SKM-1 treated with dmso at 0.1 percent for 144 hours (cell line): ENCODE data around the gene NMRK2.
"Not testable (repeated sequence)": the region's sequence is repeated elsewhere in the genome, so short reads cannot be mapped to it uniquely, and the experiment has no call there.

ENCODE experiments used
- DNase-seq: peaks from one replicate; lab custom pipeline; 2025; ENCODE audit not compliant: unreplicated experiment; lab: John Stamatoyannopoulos, UW

The NMRK2 gene, protein sequence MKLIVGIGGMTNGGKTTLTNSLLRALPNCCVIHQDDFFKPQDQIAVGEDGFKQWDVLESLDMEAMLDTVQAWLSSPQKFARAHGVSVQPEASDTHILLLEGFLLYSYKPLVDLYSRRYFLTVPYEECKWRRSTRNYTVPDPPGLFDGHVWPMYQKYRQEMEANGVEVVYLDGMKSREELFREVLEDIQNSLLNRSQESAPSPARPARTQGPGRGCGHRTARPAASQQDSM

GRCh38 chr19:3932931-3933810 is at the start of gene NMRK2:
Gene NMRK2 (plus strand): TSS chr19:3933069. CDS start chr19:3933672, 603 bp downstream.
- DNase-seq, result no peak

GRCh38 chr19:3890591-3890990 is 42.3 kb upstream of the NMRK2 start:
- DNase-seq, result no peak

DNA sequence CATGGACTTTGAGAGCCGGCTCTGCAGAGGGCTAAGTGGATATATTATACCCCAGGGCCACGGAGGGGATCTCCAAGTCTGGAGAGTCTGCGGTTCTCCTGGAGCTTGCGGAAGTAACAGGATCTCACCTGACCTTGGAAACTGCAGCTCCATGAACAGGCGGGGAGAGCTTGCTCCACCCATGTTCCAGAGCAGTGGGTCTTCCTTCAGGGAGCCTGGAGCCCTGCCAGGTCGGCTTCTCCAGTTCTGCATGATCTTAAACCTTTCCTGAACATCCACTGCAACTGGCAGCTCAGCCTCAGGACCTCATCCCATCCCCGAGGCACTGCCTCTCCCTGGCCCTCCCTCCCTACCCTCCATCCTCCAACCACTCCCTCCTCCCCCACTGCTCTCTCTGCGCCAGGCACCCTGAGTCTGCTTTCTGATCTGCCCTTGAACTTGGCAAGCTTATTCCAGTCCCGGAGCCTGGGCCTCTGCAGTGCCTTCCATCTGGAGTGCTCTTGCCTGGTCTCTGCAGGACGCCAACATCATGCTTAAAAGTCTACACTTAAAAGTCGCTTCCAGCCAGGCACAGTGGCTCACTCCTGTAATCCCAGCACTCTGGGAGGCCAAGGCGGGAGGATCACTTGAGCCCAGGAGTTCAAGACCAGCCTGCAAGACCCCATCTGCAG is 39.2 kb upstream of the NMRK2 start:
- DNase-seq, result no peak

GRCh38 chr19:3894959-3895358 is 37.9 kb upstream of the NMRK2 start:
- DNase-seq, result not testable (repeated sequence)

- DNase-seq, result no peak
Observed at GRCh38 chr19:3895788-3896187, 37.1 kb upstream of the NMRK2 start.

DNA sequence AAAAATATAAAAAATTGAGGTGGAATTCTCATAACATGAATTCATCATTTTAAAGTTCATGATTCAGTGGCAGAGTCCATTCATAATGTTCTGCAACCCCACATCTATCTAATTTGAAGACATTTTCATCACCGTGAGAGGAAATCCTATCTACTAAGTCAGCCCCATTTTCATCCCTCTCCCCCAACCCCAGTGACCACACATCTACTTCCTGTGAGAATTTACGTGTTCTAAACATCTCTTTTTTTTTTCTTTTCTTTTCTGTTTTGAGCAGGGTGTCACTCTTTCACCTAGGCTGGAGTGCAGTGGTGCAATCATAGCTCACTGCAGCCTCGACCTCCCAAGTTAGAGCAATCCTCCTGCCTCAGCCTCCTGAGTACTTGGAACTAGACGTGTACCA is 34.9 kb upstream of the NMRK2 start:
- DNase-seq, result no peak

DNA sequence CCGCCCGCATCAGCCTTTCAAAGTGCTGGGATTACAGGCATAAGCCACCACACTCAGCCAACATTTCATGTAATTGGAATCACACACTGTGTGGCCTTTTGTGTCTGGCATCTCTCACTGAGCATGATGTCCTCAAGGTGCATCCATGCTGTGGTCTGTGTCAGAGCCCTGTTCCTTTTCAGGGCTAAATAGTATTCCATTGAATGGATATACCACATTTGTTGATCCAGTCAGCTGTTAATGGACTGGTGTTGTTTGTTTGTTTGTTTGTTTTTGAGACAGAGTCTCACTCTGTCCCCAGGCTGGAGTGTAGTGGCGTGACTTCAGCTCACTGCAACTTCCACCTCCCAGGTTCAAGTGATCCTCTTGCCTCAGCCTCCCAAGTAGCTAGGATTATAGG is 34.4 kb upstream of the NMRK2 start:
- no peak for DNase-seq

DNA sequence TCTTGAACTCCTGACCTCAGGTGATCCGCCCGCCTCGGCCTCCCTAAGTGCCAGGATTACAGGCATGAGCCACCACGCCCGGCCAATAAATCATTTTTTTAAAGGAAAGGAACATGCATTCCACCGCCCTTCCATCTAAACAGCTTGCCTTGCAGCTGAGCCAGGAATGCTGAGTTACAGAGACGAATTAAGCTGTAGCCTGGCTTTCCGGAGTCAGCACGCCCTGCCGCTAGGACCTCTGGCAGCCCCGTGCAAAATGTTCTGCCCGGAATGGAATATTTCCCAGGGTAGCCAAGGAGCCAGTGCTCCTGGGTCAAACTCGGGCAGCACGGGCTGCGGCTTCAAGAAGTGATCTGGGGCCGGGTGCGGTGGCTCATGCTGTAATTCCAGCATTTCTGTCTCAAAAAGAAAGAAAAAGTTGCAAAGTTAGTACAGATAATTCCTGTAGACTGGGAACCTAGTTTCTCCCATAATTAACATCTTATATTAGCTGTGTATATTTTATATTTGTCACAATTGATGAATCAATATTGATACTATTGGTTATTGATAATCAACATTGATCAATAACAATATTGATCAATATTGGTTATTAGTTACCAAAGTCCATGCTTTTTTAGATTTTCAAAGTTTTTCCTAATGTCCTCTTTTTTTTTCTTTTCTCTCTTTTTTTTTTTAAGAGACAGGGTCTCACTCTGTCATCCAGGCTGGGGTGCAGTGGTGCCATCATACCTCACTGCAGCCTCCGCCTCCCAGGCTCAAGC is 33.2 kb upstream of the NMRK2 start:
- DNase-seq, result no peak

- no peak for DNase-seq
Observed at GRCh38 chr19:3902317-3902973, 30.4 kb upstream of the NMRK2 start.

- no peak for DNase-seq
Observed at GRCh38 chr19:3904233-3904632, 28.6 kb upstream of the NMRK2 start.

DNA sequence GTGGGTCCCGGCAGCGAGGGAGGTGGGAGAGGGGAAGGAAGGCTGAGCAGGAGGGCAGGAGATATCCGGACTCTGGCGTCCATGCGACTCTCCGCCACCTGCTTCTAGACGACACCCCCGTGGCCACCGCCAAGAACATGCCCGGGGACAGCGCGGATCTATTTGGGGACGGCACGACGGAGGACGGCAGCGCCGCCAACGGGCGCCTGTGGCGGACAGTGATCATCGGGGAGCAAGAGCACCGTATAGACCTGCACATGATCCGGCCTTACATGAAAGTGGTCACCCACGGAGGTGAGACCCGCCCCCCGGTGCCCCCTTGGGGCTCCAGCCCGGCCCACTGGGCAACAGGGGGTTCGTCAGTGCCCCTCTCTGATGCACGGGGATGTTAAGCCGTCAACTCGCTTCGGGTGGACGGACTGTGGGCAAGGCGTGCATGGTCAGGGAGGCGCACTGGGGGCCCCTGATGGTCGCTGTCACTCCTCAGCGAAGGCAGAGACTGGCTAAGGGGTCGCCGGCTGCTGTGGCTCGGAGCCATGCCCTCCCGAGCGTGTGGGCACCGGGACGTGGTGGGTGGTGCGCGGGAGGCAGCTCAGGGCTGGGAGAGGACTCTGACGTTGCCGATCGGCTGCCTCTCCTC is 25.1 kb upstream of the NMRK2 start:
- DNase-seq, result no peak

DNA sequence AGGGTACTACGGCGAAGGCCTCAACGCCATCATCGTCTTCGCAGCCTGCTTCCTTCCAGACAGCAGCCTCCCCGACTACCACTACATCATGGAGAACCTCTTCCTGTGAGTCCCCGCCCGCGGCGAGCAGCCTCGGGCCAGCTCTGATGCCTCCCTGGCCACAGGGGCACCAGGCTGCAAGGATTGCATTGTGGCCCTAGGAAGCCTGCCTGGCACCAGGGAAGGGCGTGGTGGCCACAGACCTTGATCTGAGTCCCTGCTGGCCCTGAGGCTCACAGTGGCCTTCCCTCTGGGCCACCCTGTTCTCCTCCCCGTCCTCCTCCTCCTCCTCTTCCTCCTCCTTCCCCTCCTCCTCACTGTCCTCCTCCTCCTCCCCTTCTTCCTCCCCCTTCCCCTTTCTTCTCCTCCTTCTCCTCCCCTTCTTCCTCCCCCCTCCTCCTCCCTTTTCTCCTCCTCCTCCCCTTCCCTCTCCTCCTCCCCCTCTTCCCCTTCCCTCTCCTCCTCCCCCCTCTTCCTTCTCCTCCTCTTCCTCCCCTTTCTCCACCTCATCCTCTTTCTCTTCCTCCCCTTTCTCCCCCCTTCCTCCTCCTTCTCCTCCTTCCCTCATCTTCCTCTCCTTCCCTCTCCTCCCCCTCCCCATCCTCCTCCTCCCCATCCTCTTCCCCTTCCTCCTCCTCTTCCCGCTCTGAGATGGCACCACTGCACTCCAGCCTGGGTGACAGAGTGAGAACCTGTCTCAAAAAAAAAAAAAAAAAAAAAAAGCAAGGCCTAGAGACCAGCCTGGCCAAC is 24.4 kb upstream of the NMRK2 start:
- DNase-seq, result no peak

GRCh38 chr19:3910105-3910504 is 22.8 kb upstream of the NMRK2 start:
- no peak for DNase-seq

DNA sequence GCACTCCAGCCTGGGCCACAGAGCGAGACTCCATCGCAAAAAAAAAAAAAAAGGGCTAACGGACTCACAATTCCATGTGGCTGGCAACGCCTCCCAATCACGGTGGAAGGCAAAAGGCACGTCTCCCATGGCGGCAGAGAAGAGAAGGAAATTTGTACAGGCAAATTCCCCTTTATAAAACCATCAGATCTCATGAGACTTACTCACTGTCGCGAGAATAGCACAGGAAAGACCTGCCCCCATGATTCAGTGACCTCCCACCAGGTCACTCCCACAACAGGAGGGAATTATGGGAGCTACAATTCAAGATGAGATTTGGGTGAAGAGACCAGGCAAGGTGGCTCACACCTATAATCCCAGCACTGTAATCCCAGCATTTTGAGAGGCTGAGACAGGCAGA is 18.7 kb upstream of the NMRK2 start:
- DNase-seq, result no peak

DNA sequence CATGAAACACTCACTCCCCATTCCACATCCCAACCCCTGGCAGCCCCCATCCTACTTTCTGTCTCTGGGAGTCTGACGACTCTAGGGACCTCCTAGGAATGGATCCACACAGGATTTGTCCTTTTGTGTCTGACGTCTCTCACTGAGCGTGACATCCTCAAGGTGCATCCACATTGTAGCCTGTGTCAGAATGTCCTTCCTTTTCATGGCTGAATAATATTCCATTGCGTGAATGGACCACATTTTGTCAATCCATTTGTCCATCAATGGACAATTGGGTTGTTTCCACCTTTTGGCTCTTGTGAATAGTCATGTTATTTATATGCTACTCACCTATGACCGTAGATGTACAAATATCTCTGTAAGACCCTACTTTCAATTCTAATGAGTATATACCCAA is 16.8 kb upstream of the NMRK2 start:
- DNase-seq, result no peak

- no peak for DNase-seq
Observed at GRCh38 chr19:3919793-3920192, 13.1 kb upstream of the NMRK2 start.

GRCh38 chr19:3923096-3923758 is 9.6 kb upstream of the NMRK2 start:
- no peak for DNase-seq

GRCh38 chr19:3923912-3924311 is 9.0 kb upstream of the NMRK2 start:
- DNase-seq, result no peak

DNA sequence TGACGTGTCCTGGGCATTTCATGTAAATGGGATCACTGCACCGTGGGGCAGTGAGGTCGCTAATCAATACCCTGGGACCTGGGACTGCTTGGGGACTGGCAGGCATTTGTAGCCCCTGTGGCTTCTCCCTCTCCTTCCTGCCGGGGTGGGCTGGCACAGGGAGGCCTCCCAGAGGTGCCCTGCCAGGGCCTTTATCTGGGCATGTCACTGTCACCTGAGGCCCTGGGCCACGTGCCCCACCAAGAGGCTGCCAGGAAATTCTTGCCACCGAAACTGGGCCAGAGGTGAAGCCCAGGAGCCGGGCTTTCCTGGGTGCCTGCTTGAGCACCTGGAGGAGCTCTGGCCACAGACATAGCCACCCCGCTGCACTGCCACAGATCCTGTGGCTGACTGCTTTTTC is 1.8 kb upstream of the NMRK2 start:
- DNase-seq, result no peak
